Peyer's patch (tissue), 4 donors: ENCODE data around the gene CDKL5. TPM values are rescaled to one million over a fixed set of nuclear protein-coding genes. Genes with fewer than 3 reads are reported as not detected.

Experiments used
- DNase-seq, 3 donors: peaks; one replicate each; pipeline ENCODE4 v3.0.0-alpha.2; 2017 to 2019
- H3K27ac ChIP-seq, 4 donors: fragments of 200-600 bp; sonication (generic); one replicate each; pipeline ENCODE4 v1.5.1; 2016 to 2019
- H3K27me3 ChIP-seq, 2 donors: fragments of 200-600 bp; sonication (generic); one replicate each; pipeline ENCODE4 v1.5.1; 2019
- H3K36me3 ChIP-seq, 3 donors: fragments of 200-600 bp; sonication (generic); one replicate each; pipeline ENCODE4 v1.5.1; 2016 to 2019
- H3K4me1 ChIP-seq, 4 donors: fragments of 200-600 bp; sonication (generic); one replicate each; pipeline ENCODE4 v1.5.1; 2016 to 2019
- H3K4me3 ChIP-seq, 4 donors: fragments of 200-600 bp; sonication (generic); 1 replicate in 3 of 4; 2 replicates in 1 of 4; pipeline ENCODE4 v1.5.1; 2016 to 2019; ENCODE audit warnings: mild to moderate bottlenecking in 1 of 4
- H3K9me3 ChIP-seq, 4 donors: fragments of 200-600 bp; sonication (generic); one replicate each; pipeline ENCODE4 v1.5.1; 2016 to 2019; ENCODE audit warnings: mild to moderate bottlenecking in 1 of 4
- CTCF ChIP-seq, 6 experiments: fragments of 450-650 bp in 4 of 6; fragments of 200-600 bp in 2 of 6; sonication (generic) in 1 of 6; IDR thresholded peaks; one replicate each; pipeline ENCODE4 v1.5.1; 2017 to 2019; ENCODE audit warnings: antibody characterized with exemption in 6 of 6, mild to moderate bottlenecking in 3 of 6, moderate library complexity in 1 of 6
- POLR2A ChIP-seq, 2 donors: fragments of 450-650 bp; IDR thresholded peaks; one replicate each; pipeline ENCODE4 v1.5.1; 2017; ENCODE audit warnings: antibody characterized with exemption in 2 of 2, mild to moderate bottlenecking in 2 of 2, moderate library complexity in 2 of 2
- small RNA-seq, 2 donors: library from RNA; depleted of rRNA; stranded (forward); fragments of <200 nt; gene quantifications; one replicate each; pipeline ENCODE3, GENCODE V24; 2016
- total RNA-seq, 4 donors: library from RNA; depleted of rRNA; stranded (reverse); fragments of >200 nt; gene quantifications; one replicate each; pipeline ENCODE4 v1.1.0, GENCODE V29; 2016

The CDKL5 gene
- total RNA-seq, 4 donors from 2014 or later: 1.4 to 3.3 (median 2.5) TPM

GRCh38 chrX:18696653-18697052 is 271.2 kb downstream of the CDKL5 start:
- Histone ChIP-seq H3K27me3 (no peaks in the 10 kb centered on the region), H3K9me3 (no peaks in the 10 kb centered on the region), H3K4me1 (no peaks in the 10 kb centered on the region), H3K27ac (no peak overlapping the region), H3K4me3 (no peak overlapping the region), H3K36me3 (no peaks in the 10 kb centered on the region)
- TF ChIP-seq CTCF (IDR thresholded peaks at IDR 0.05) (no peak), POLR2A (IDR thresholded peaks at IDR 0.05) (no peak)
- DNase-seq: no peak

- no peaks in the 10 kb centered on the region for H3K36me3 ChIP-seq
- no peak overlapping the region for H3K4me3 ChIP-seq
- H3K4me1 ChIP-seq: no peaks in the 10 kb centered on the region
- no peak overlapping the region for H3K27ac ChIP-seq
- H3K9me3 ChIP-seq: no peaks in the 10 kb centered on the region
- no peak for DNase-seq
- no peaks in the 10 kb centered on the region for H3K27me3 ChIP-seq
- TF ChIP-seq CTCF (IDR thresholded peaks at IDR 0.05) (no peak), POLR2A (IDR thresholded peaks at IDR 0.05) (no peak)
These were observed 273.6 kb downstream of the CDKL5 start for GRCh38 chrX:18698737-18699650.

- Histone ChIP-seq H3K27me3 (no peaks in the 10 kb centered on the region), H3K9me3 (no peaks in the 10 kb centered on the region), H3K4me1 (no peaks in the 10 kb centered on the region), H3K4me3 (no peak overlapping the region), H3K36me3 (no peaks in the 10 kb centered on the region), H3K27ac (no peak overlapping the region)
- peak in 1 of 3 donors; percentile 49 for DNase-seq
- no peak for TF ChIP-seq POLR2A (IDR thresholded peaks at IDR 0.05)
- no peak for TF ChIP-seq CTCF (IDR thresholded peaks at IDR 0.05)
These were observed 276.4 kb downstream of the CDKL5 start for GRCh38 chrX:18701621-18702361.

GRCh38 chrX:18702362-18703195 is 277.2 kb downstream of the CDKL5 start:
- TF ChIP-seq POLR2A (IDR thresholded peaks at IDR 0.05) (no peak), CTCF (IDR thresholded peaks at IDR 0.05) (no peak)
- H3K27ac ChIP-seq: no peak overlapping the region
- no peak for DNase-seq

More at GRCh38 chrX:18702362-18703195, 277.2 kb downstream of the CDKL5 start:
- H3K4me3 ChIP-seq: no peak overlapping the region
- no peaks in the 10 kb centered on the region for H3K36me3 ChIP-seq
- H3K9me3 ChIP-seq: no peaks in the 10 kb centered on the region
- H3K4me1 ChIP-seq: no peaks in the 10 kb centered on the region
- H3K27me3 ChIP-seq: no peaks in the 10 kb centered on the region

Small RNA genes lying within 50 kb of the gene (small RNA-seq; reads per million reads assigned to genes)
- gene RF00019: 0 reads per million in 2 donors

Other genes with a start within 250 kb of the CDKL5 start
- gene BEND2, start 204.7 kb upstream of the CDKL5 start, total RNA-seq: not detected
- under 1 TPM in 3 of 4 donors, not detected in 1; 0.35 to 0.47 (median 0.40) TPM for gene SCML2, start 70.9 kb upstream of the CDKL5 start, total RNA-seq
- not detected for gene RS1, start 246.5 kb downstream of the CDKL5 start, total RNA-seq